A673 (cell line): ENCODE results near the gene HERC2.

Source experiments
- EZH2 ChIP-seq: fragments of 200-600 bp; sonication (generic); IDR thresholded peaks from 2 replicates; pipeline ENCODE4 v1.6.1; 2017; ENCODE audit warnings: borderline replicate concordance, low read depth, mild to moderate bottlenecking, mixed read lengths, antibody characterized with exemption, low read length; ENCODE audit not compliant: poor library complexity, severe bottlenecking
- TF ChIP-seq, protein P1 (sequence below): fragments of 300-800, 200-600 bp; sonication (generic); conservative IDR thresholded peaks from 2 replicates; pipeline ENCODE4 v1.5.1; 2017; ENCODE audit warnings: low read depth, mild to moderate bottlenecking, antibody characterized with exemption, low read length, moderate library complexity, mixed read lengths

DNA sequence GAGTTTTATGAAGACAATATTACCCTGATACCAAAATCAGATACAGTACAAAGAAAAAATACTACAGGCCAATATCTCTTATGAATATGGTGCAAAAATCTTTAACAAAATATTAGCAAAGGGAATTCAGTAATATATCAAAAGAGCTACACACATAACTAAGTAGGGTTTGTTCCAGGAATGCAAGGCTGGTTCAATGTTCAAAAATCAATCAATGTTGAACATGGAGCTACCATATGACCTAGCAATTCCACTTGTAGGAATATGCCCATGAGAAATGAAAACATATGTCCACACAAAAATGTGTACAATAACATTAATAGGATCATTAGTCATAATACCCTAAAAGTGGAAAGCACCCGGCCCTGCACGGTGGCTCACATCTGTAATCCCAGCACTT, 230.7 kb downstream of the HERC2 start:
- TF ChIP-seq, protein P1, sequence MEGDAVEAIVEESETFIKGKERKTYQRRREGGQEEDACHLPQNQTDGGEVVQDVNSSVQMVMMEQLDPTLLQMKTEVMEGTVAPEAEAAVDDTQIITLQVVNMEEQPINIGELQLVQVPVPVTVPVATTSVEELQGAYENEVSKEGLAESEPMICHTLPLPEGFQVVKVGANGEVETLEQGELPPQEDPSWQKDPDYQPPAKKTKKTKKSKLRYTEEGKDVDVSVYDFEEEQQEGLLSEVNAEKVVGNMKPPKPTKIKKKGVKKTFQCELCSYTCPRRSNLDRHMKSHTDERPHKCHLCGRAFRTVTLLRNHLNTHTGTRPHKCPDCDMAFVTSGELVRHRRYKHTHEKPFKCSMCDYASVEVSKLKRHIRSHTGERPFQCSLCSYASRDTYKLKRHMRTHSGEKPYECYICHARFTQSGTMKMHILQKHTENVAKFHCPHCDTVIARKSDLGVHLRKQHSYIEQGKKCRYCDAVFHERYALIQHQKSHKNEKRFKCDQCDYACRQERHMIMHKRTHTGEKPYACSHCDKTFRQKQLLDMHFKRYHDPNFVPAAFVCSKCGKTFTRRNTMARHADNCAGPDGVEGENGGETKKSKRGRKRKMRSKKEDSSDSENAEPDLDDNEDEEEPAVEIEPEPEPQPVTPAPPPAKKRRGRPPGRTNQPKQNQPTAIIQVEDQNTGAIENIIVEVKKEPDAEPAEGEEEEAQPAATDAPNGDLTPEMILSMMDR = no peak
- no peak for TF ChIP-seq EZH2
